AG04450 (cell line): ENCODE measurements around the gene POU6F2. TPM values are rescaled to one million over a fixed set of nuclear protein-coding genes. Genes with fewer than 3 reads are reported as not detected.

Experiments used
- CTCF ChIA-PET: fragments of 300-600, 350-600 bp; formaldehyde crosslinking; extraction: SDS; loops from one replicate; lab custom pipeline; 2022; ENCODE audit warnings: antibody characterized with exemption, inconsistent platforms; lab: Charles Lee
- POLR2A ChIA-PET: fragments of 350-600 bp; formaldehyde crosslinking; extraction: SDS; loops from one replicate; lab custom pipeline; 2021; ENCODE audit warnings: antibody characterized with exemption, inconsistent platforms; lab: Yijun Ruan, JAX
- DNase-seq: peaks from one replicate; pipeline ENCODE4 v3.0.0-alpha.2; 2011; ENCODE audit warnings: low read depth, low spot score
- H3K27ac ChIP-seq: one replicate; pipeline ENCODE4 v1.5.1; 2012; ENCODE audit warnings: low read depth, low read length, control low read depth
- H3K27me3 ChIP-seq: one replicate; pipeline ENCODE4 v1.6.0; 2012; ENCODE audit warnings: low read length; ENCODE audit not compliant: control insufficient read depth, insufficient read depth
- H3K4me3 ChIP-seq: 2 replicates; pipeline ENCODE4 v1.5.1; 2011; ENCODE audit warnings: mild to moderate bottlenecking, low read depth, low read length, control low read depth
- H3K9me3 ChIP-seq: 2 replicates; pipeline ENCODE4 v1.5.1; 2012; ENCODE audit warnings: low read length; ENCODE audit not compliant: control insufficient read depth, insufficient read depth
- polyA plus RNA-seq: library from polyadenylated mRNA; depleted of rRNA; stranded (reverse); fragments of >200 nt; gene quantifications from 2 replicates; pipeline ENCODE4 v1.2.3, GENCODE V29; 2011
- TF ChIP-seq, protein P1 (sequence below): IDR thresholded peaks from 2 replicates; pipeline ENCODE4 v1.5.1; 2011; ENCODE audit warnings: low read depth, low read length, control low read depth, inconsistent platforms

The POU6F2 gene
- polyA plus RNA-seq, 1 experiment = not detected

DNA sequence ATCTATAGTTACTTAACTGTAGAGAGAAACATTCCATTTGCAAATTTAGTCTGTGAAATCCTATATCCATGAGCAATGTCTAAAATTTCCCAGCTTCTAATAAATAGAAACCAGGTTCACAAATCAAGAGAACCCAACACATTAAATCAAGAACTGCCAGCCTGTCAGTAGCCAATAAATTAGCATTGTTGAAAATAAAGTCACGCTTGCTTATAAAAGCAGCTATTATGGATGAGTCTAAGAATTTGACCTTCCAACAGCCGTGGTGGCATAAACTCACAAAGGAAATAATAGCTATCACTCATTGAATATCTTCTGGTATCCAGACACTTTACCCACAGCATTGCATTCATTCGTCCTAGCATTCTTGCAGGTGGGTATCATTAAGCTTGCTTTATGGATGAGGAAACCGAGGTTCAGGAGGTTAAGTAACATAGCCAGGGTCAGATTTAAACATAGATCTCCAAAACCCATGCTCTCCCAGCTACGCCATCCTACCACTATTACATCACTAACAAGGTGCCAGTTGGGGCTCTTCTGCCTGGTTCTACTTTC lies 328.4 kb downstream of the POU6F2 start:
- ChIA-PET POLR2A (no interaction called here), CTCF (no interaction called here)
- TF ChIP-seq, protein P1, sequence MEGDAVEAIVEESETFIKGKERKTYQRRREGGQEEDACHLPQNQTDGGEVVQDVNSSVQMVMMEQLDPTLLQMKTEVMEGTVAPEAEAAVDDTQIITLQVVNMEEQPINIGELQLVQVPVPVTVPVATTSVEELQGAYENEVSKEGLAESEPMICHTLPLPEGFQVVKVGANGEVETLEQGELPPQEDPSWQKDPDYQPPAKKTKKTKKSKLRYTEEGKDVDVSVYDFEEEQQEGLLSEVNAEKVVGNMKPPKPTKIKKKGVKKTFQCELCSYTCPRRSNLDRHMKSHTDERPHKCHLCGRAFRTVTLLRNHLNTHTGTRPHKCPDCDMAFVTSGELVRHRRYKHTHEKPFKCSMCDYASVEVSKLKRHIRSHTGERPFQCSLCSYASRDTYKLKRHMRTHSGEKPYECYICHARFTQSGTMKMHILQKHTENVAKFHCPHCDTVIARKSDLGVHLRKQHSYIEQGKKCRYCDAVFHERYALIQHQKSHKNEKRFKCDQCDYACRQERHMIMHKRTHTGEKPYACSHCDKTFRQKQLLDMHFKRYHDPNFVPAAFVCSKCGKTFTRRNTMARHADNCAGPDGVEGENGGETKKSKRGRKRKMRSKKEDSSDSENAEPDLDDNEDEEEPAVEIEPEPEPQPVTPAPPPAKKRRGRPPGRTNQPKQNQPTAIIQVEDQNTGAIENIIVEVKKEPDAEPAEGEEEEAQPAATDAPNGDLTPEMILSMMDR = no peak

DNA sequence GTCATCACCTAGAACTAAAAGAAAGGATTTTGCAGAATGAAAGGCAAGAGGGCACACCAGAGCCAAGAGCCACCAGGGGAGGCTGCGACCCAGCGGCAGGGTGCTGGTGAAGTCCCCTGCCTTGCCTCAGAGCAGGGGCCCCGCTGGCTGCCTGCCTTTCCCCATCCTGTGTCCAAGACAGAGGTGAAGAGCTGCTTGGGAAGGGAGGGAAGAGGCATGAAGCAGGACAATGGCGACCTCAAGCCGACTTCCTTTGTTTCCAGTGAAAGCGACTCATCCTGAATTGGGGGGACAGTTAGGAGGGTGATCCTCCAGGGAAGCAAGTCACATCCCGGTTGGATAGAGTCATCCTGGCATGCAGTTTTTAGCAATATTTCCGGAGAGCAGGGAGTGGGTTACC lies 333.0 kb downstream of the POU6F2 start:
- TF ChIP-seq, protein P1 = no peak
- ChIA-PET CTCF (no interaction called here), POLR2A (no interaction called here)
- H3K27ac ChIP-seq = no peak overlapping the region
- no peaks in the 10 kb centered on the region for H3K27me3 ChIP-seq
- DNase-seq = no peak
- H3K9me3 ChIP-seq = no peaks in the 10 kb centered on the region
- no peak overlapping the region for H3K4me3 ChIP-seq

More for the DNA sequence above, 328.4 kb downstream of the POU6F2 start:
- Histone ChIP-seq H3K4me3 (no peak overlapping the region), H3K27me3 (no peaks in the 10 kb centered on the region), H3K9me3 (no peaks in the 10 kb centered on the region), H3K27ac (no peak overlapping the region)
- DNase-seq = no peak

DNA sequence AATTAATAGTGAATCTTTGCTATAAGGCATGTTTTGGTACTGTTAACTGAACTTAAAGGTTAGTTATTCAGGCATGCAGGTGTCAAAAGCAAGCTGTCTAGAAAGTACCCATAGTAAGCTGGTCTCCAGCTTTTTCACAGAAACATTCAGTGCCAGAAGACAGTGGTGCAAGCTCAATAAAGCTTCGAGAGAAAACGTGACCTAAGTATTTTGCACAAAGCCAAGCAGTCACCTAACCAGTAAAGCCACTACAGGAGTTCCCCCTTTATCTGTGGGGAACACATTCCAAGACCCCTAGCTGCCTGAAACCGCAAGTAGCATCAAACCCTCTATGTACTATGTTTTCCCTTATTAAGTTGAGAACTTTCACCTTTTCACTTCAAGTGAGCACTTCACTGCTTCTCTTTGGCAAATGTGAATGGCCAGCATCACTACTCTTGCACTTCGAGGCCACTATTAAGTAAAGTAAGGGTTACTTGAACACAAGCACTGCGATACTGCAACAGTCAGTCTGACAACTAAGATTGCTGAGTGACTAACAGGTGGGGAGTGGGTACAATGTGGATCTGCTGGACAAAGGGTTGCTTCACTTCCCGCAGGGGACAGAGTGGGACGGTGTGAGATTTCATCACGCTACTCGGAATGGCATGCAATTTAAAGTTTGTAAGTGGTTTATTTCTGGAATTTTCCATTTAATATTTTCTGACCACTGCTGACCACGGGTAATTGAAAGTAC lies 334.7 kb downstream of the POU6F2 start:
- H3K4me3 ChIP-seq = no peak overlapping the region
- TF ChIP-seq, protein P1 = no peak
- H3K27ac ChIP-seq = no peak overlapping the region
- ChIA-PET POLR2A (no interaction called here), CTCF (no interaction called here)
- no peak for DNase-seq
- no peaks in the 10 kb centered on the region for H3K9me3 ChIP-seq
- H3K27me3 ChIP-seq = no peaks in the 10 kb centered on the region

DNA sequence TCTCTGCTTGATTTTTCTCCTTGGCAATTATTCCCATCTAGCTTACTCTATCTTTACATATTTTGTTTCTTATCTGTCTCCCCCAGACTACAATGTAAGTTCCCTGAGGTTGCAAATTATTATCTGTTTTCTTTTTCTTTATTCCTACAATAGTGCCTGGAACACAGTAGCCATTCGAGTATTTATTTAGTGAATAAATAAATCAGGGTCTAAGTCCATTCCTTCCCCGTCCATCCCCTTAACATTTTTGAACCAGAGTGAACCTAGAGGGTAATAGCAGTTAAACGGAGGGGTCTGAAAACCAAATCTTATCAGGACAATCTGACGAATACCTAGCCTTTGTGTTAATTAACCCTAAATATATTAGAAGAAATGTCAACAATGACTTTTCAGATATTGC lies 335.7 kb downstream of the POU6F2 start:
- Histone ChIP-seq H3K27me3 (no peaks in the 10 kb centered on the region), H3K4me3 (no peak overlapping the region), H3K9me3 (no peaks in the 10 kb centered on the region), H3K27ac (no peak overlapping the region)
- no peak for DNase-seq
- TF ChIP-seq, protein P1 = no peak
- POLR2A ChIA-PET = no interaction called here
- CTCF ChIA-PET = no interaction called here

DNA sequence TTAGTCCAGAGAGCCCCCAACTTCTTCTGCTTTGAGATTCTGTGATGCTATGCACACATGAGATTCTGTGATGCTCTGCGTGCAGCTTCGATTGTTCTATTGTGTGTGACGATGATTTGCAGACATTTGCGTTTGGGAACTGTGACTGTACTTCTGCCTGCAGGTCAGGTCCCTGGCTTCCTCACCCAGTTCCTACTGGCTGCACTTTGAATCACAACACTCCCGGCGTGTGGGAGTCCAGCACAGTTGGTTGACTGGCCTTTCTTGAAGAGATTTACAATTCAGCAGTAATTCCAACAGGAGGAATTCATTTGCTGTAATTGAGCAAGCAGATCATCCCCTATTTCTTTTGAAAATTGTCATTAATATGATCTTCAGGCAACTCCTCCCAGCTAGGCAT lies 336.3 kb downstream of the POU6F2 start:
- DNase-seq = no peak
- Histone ChIP-seq H3K27me3 (no peaks in the 10 kb centered on the region), H3K4me3 (no peak overlapping the region), H3K27ac (no peak overlapping the region), H3K9me3 (no peaks in the 10 kb centered on the region)
- TF ChIP-seq, protein P1 = no peak
- ChIA-PET POLR2A (no interaction called here), CTCF (no interaction called here)
